K562 (cell line): Measurements from ENCODE around the gene SEC24A. TPM values are rescaled to one million over a fixed set of nuclear protein-coding genes. Genes with fewer than 3 reads are reported as not detected.

Experiments
- BDP1 ChIP-seq: IDR thresholded peaks from 3 replicates; pipeline ENCODE4 v1.6.1; 2011; ENCODE audit not compliant: insufficient read length, insufficient read depth
- CHCHD3 ChIP-seq: fragments of 250-450 bp; sonication (Bioruptor Pico); IDR thresholded peaks from 2 replicates; pipeline ENCODE4 v2.1.2; 2022; ENCODE audit warnings: mild to moderate bottlenecking
- CXXC5 ChIP-seq: fragments of 250-450 bp; sonication (Bioruptor Pico); IDR thresholded peaks from 2 replicates; pipeline ENCODE4 v1.8.0; 2022; ENCODE audit warnings: inconsistent platforms, mild to moderate bottlenecking, moderate library complexity
- EGR1 ChIP-seq: fragments of 450-650 bp; conservative IDR thresholded peaks from 2 replicates; pipeline ENCODE4 v1.6.1; 2017; ENCODE audit warnings: mild to moderate bottlenecking
- EWSR1 ChIP-seq: fragments of 450-650 bp; IDR thresholded peaks from 2 replicates; pipeline ENCODE4 v1.6.1; 2018; ENCODE audit warnings: borderline replicate concordance, mild to moderate bottlenecking, low read depth, moderate library complexity; ENCODE audit not compliant: partially characterized antibody
- FOXJ3 ChIP-seq: sonication (generic); formaldehyde crosslinking; IDR thresholded peaks from 2 replicates; pipeline ENCODE4 v1.4.0; 2020; ENCODE audit warnings: mild to moderate bottlenecking, missing genetic modification reagents
- HOXB6 ChIP-seq: fragments of 250-450 bp; sonication (Bioruptor Pico); IDR thresholded peaks from 2 replicates; pipeline ENCODE4 v1.5.1; 2022; ENCODE audit warnings: mild to moderate bottlenecking, borderline replicate concordance
- KHSRP ChIP-seq: fragments of 450-650 bp; IDR thresholded peaks from 2 replicates; pipeline ENCODE4 v1.6.1; 2017
- MAFG ChIP-seq: fragments of 450-650 bp; conservative IDR thresholded peaks from 2 replicates; pipeline ENCODE4 v1.6.1; 2016; ENCODE audit warnings: missing genetic modification characterization, missing compliant biosample characterization
- MED1 ChIP-seq: sonication (generic); formaldehyde crosslinking; IDR thresholded peaks from 2 replicates; pipeline ENCODE4 v1.8.1; 2023; ENCODE audit warnings: missing genetic modification reagents, borderline replicate concordance
- NBN ChIP-seq: fragments of 450-650 bp; IDR thresholded peaks from 2 replicates; pipeline ENCODE4 v1.6.1; 2016; ENCODE audit warnings: low read depth, mild to moderate bottlenecking
- POLR2A ChIP-seq: fragments of 450-650 bp; conservative IDR thresholded peaks from 2 replicates; pipeline ENCODE4 v1.6.1; 2016
- SIN3A ChIP-seq, 2 experiments: fragments of 150-350 bp in 1 of 2; IDR thresholded peaks; 2 replicates each; pipeline ENCODE4 v1.6.1; 2011 to 2016; ENCODE audit warnings: borderline replicate concordance in 2 of 2, low read depth in 2 of 2, low read length in 2 of 2, mild to moderate bottlenecking in 2 of 2, moderate library complexity in 2 of 2; ENCODE audit not compliant: control insufficient read depth in 1 of 2
- SMARCE1 ChIP-seq: fragments of 450-650 bp; IDR thresholded peaks from 2 replicates; pipeline ENCODE4 v1.7.1; 2016; ENCODE audit warnings: mild to moderate bottlenecking
- SRSF9 ChIP-seq: fragments of 200-400 bp; formaldehyde crosslinking; IDR thresholded peaks from 2 replicates; pipeline ENCODE4 v1.6.1; 2017; ENCODE audit warnings: low read depth, low read length, borderline replicate concordance
- TGIF2 ChIP-seq: sonication (generic); formaldehyde crosslinking; IDR thresholded peaks from 2 replicates; pipeline ENCODE4 v1.8.1; 2022; ENCODE audit warnings: mild to moderate bottlenecking, missing genetic modification reagents, moderate library complexity
- ZNF699 ChIP-seq: fragments of 250-450 bp; sonication (Bioruptor Pico); IDR thresholded peaks from 2 replicates; pipeline ENCODE4 v1.8.0; 2021; ENCODE audit warnings: mild to moderate bottlenecking, moderate library complexity; ENCODE audit not compliant: insufficient replicate concordance
- polyA plus RNA-seq, 8 experiments: library from polyadenylated mRNA; depleted of rRNA in 4 of 8; stranded (reverse) in 5 of 8; unstranded in 3 of 8; fragments of >200 nt; fragmentation: Nextera tagmentation in 2 of 8; fragmentation: Illumina TruSeq in 1 of 8; extraction: Ambion mirVana in 2 of 8; extraction: Trizol in 1 of 8; gene quantifications; 2 replicates each; pipeline versions ENCODE4 v1.2.1 to v1.2.3, GENCODE V29; 2011 to 2014; ENCODE audit warnings: inconsistent platforms in 1 of 8, missing spikeins in 1 of 8
- total RNA-seq, 7 experiments: library from RNA; depleted of rRNA in 6 of 7; stranded (reverse); fragments of >200 nt in 6 of 7; fragmentation: Illumina TruSeq in 2 of 7; extraction: Trizol in 2 of 7; gene quantifications; 2 replicates each; pipeline versions ENCODE4 v1.2.1 to v1.2.3, GENCODE V29; 2011 to 2021; ENCODE audit warnings: low replicate concordance in 1 of 7
- TF ChIP-seq, protein P1 (sequence below): fragments of 200-600 bp; sonication (generic); IDR thresholded peaks from one replicate; pipeline ENCODE4 v1.6.1; 2012; ENCODE audit warnings: mild to moderate bottlenecking, low read depth, low read length, inconsistent platforms

SEC24A gene
- total and polyA plus RNA-seq, 9 of the 15 experiments (the other 6 are each of a cell fraction or from before 2014, with no cell fraction given) = 7.9 to 36.5 (median 17.5) TPM

DNA sequence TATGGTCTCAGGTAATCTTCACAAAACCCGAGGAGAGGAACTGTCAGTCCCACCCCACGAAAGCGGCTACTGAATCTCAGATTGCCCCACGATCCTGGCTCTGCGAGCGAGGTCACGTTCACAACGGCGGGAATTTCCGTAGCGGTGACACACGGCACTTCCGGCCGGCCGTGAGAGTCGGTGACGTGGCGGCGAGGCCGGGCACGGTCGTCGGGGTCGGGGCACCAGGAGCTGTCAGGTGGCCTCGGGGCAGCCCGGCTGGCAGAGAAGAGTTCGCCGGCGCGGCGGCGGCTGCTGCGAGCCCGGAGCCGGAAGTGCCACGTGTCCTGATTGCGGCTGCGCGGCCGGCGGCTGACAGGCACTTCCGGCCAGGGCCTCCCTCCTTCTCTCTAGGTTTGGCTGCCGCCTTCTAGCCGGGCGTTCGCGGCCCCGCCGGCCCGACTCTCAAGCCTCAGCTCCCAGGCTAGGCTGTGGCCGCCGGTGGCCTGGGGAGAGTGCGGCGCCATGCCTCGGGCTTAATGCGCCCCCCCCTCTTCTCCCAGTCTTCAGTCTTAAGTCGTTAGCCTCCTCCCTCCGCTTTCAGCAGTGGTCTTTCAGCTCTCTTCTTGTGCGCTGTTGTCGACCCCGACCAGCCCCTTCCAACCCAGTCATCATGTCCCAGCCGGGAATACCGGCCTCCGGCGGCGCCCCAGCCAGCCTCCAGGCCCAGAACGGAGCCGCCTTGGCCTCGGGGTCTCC is at the start of gene SEC24A (continued):
- TF ChIP-seq, protein P1, sequence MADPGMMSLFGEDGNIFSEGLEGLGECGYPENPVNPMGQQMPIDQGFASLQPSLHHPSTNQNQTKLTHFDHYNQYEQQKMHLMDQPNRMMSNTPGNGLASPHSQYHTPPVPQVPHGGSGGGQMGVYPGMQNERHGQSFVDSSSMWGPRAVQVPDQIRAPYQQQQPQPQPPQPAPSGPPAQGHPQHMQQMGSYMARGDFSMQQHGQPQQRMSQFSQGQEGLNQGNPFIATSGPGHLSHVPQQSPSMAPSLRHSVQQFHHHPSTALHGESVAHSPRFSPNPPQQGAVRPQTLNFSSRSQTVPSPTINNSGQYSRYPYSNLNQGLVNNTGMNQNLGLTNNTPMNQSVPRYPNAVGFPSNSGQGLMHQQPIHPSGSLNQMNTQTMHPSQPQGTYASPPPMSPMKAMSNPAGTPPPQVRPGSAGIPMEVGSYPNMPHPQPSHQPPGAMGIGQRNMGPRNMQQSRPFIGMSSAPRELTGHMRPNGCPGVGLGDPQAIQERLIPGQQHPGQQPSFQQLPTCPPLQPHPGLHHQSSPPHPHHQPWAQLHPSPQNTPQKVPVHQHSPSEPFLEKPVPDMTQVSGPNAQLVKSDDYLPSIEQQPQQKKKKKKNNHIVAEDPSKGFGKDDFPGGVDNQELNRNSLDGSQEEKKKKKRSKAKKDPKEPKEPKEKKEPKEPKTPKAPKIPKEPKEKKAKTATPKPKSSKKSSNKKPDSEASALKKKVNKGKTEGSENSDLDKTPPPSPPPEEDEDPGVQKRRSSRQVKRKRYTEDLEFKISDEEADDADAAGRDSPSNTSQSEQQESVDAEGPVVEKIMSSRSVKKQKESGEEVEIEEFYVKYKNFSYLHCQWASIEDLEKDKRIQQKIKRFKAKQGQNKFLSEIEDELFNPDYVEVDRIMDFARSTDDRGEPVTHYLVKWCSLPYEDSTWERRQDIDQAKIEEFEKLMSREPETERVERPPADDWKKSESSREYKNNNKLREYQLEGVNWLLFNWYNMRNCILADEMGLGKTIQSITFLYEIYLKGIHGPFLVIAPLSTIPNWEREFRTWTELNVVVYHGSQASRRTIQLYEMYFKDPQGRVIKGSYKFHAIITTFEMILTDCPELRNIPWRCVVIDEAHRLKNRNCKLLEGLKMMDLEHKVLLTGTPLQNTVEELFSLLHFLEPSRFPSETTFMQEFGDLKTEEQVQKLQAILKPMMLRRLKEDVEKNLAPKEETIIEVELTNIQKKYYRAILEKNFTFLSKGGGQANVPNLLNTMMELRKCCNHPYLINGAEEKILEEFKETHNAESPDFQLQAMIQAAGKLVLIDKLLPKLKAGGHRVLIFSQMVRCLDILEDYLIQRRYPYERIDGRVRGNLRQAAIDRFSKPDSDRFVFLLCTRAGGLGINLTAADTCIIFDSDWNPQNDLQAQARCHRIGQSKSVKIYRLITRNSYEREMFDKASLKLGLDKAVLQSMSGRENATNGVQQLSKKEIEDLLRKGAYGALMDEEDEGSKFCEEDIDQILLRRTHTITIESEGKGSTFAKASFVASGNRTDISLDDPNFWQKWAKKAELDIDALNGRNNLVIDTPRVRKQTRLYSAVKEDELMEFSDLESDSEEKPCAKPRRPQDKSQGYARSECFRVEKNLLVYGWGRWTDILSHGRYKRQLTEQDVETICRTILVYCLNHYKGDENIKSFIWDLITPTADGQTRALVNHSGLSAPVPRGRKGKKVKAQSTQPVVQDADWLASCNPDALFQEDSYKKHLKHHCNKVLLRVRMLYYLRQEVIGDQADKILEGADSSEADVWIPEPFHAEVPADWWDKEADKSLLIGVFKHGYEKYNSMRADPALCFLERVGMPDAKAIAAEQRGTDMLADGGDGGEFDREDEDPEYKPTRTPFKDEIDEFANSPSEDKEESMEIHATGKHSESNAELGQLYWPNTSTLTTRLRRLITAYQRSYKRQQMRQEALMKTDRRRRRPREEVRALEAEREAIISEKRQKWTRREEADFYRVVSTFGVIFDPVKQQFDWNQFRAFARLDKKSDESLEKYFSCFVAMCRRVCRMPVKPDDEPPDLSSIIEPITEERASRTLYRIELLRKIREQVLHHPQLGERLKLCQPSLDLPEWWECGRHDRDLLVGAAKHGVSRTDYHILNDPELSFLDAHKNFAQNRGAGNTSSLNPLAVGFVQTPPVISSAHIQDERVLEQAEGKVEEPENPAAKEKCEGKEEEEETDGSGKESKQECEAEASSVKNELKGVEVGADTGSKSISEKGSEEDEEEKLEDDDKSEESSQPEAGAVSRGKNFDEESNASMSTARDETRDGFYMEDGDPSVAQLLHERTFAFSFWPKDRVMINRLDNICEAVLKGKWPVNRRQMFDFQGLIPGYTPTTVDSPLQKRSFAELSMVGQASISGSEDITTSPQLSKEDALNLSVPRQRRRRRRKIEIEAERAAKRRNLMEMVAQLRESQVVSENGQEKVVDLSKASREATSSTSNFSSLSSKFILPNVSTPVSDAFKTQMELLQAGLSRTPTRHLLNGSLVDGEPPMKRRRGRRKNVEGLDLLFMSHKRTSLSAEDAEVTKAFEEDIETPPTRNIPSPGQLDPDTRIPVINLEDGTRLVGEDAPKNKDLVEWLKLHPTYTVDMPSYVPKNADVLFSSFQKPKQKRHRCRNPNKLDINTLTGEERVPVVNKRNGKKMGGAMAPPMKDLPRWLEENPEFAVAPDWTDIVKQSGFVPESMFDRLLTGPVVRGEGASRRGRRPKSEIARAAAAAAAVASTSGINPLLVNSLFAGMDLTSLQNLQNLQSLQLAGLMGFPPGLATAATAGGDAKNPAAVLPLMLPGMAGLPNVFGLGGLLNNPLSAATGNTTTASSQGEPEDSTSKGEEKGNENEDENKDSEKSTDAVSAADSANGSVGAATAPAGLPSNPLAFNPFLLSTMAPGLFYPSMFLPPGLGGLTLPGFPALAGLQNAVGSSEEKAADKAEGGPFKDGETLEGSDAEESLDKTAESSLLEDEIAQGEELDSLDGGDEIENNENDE = no peak
- no peak for TF ChIP-seq KHSRP
- TF ChIP-seq HOXB6 (CRISPR knock-in tag) = no peak
- no peak for TF ChIP-seq CHCHD3 (CRISPR knock-in tag)
- TF ChIP-seq EWSR1 = no peak
- TF ChIP-seq MAFG (tag) = no peak
- no peak for TF ChIP-seq FOXJ3
- no peak for TF ChIP-seq EGR1
- peak; percentile 89; the same call in 1 of the 2 replicates for TF ChIP-seq TGIF2 (CRISPR knock-in tag)
- TF ChIP-seq SRSF9 = no peak
- no peak for TF ChIP-seq SMARCE1
- TF ChIP-seq BDP1 = no peak
- TF ChIP-seq NBN = peak; percentile 32; the same call in 1 of the 2 replicates
- peak; percentile 73 to 89; a peak in 3 of 4 replicates for TF ChIP-seq SIN3A (IDR thresholded peaks at IDR 0.05; ENCODE audit: borderline replicate concordance in 2 of 2, control insufficient read depth in 1 of 2, low read depth in 2 of 2, low read length in 2 of 2)
- no peak for TF ChIP-seq ZNF699
- peak; percentile 89 for TF ChIP-seq POLR2A
- peak; percentile 90 for TF ChIP-seq CXXC5
- TF ChIP-seq MED1 = no peak
